GM23338 (cell line): ENCODE measurements around the gene TPST1. TPM values are rescaled to one million over a fixed set of nuclear protein-coding genes. Genes with fewer than 3 reads are reported as not detected.

ENCODE experiments used
- ATAC-seq: fragments of 200-7000 bp; cut with Tn5 transposase; 3 replicates; pipeline ENCODE4 v1.9.1; 2020
- DNase-seq: peaks from one replicate; pipeline ENCODE4 v3.0.0-alpha.2; 2015; ENCODE audit warnings: low spot score
- H2AFZ ChIP-seq: fragments of 200-600 bp; sonication (generic); 2 replicates; pipeline ENCODE4 v1.8.0; 2016; ENCODE audit warnings: antibody characterized with exemption, mild to moderate bottlenecking, moderate library complexity
- H3F3A ChIP-seq: fragments of 200-600 bp; sonication (generic); replicated peaks from 2 replicates; pipeline ENCODE4 v1.8.0; 2017; ENCODE audit warnings: antibody characterized with exemption, mixed run types, low read depth
- H3K27ac ChIP-seq: fragments of 200-600 bp; sonication (generic); 2 replicates; pipeline ENCODE4 v1.6.1; 2016; ENCODE audit warnings: low read depth
- H3K27me3 ChIP-seq: fragments of 200-600 bp; sonication (generic); 2 replicates; pipeline ENCODE4 v1.8.0; 2016; ENCODE audit warnings: mild to moderate bottlenecking, mixed run types, moderate library complexity; ENCODE audit not compliant: insufficient read depth
- H3K36me3 ChIP-seq: fragments of 200-600 bp; sonication (generic); 2 replicates; pipeline ENCODE4 v1.8.0; 2016; ENCODE audit warnings: mild to moderate bottlenecking; ENCODE audit not compliant: insufficient read depth
- H3K4me1 ChIP-seq: fragments of 200-600 bp; sonication (generic); 2 replicates; pipeline ENCODE4 v1.8.0; 2016; ENCODE audit warnings: mild to moderate bottlenecking, moderate library complexity; ENCODE audit not compliant: insufficient read depth
- H3K4me2 ChIP-seq: fragments of 200-600 bp; sonication (generic); 2 replicates; pipeline ENCODE4 v1.7.1; 2017; ENCODE audit warnings: mixed run types
- H3K4me3 ChIP-seq: fragments of 200-600 bp; sonication (generic); 2 replicates; pipeline ENCODE4 v1.6.1; 2016; ENCODE audit warnings: mixed run types
- H3K79me2 ChIP-seq: fragments of 200-600 bp; sonication (generic); replicated peaks from 2 replicates; pipeline ENCODE4 v1.8.0; 2017; ENCODE audit warnings: mild to moderate bottlenecking; ENCODE audit not compliant: insufficient read depth
- H3K9me2 ChIP-seq: fragments of 200-600 bp; sonication (generic); 2 replicates; pipeline ENCODE4 v1.8.0; 2017; ENCODE audit not compliant: insufficient read depth
- H4K20me1 ChIP-seq: fragments of 200-600 bp; sonication (generic); replicated peaks from 2 replicates; pipeline ENCODE4 v1.8.0; 2017; ENCODE audit warnings: mild to moderate bottlenecking; ENCODE audit not compliant: insufficient read depth
- H3K27ac Mint-ChIP-seq: 2 replicates; pipeline ENCODE4 v1.8.0; 2020; ENCODE audit warnings: inconsistent platforms, mild to moderate bottlenecking, moderate library complexity, mixed read lengths
- H3K27me3 Mint-ChIP-seq: 3 replicates; pipeline ENCODE4 v1.8.0; 2022; ENCODE audit warnings: low read depth, mild to moderate bottlenecking, moderate library complexity, mixed read lengths, inconsistent platforms; ENCODE audit not compliant: insufficient read depth, poor library complexity
- H3K36me3 Mint-ChIP-seq: 3 replicates; pipeline ENCODE4 v1.8.0; 2021; ENCODE audit warnings: low read depth, mild to moderate bottlenecking, inconsistent platforms, moderate library complexity, mixed read lengths
- H3K4me1 Mint-ChIP-seq: 3 replicates; pipeline ENCODE4 v1.8.0; 2020; ENCODE audit warnings: mild to moderate bottlenecking, inconsistent platforms, mixed read lengths
- H3K4me3 Mint-ChIP-seq: 3 replicates; pipeline ENCODE4 v1.8.0; 2021; ENCODE audit warnings: moderate library complexity, mild to moderate bottlenecking, inconsistent platforms, mixed read lengths
- H3K9me3 Mint-ChIP-seq: 3 replicates; pipeline ENCODE4 v1.8.0; 2020; ENCODE audit warnings: moderate library complexity, mild to moderate bottlenecking, inconsistent platforms, mixed read lengths
- CREB1 ChIP-seq: fragments of 250-450 bp; sonication (Bioruptor Pico); IDR thresholded peaks from 2 replicates; pipeline ENCODE4 v1.5.0; 2020; ENCODE audit warnings: low read depth, mild to moderate bottlenecking, moderate library complexity
- CTCF ChIP-seq, 2 experiments: fragments of 200-600 bp in 1 of 2; sonication (generic) in 1 of 2; conservative IDR thresholded peaks; 2 replicates each; pipeline versions ENCODE4 v1.5.1 to v1.6.1; 2016 to 2017; ENCODE audit warnings: antibody characterized with exemption in 2 of 2, low read depth in 2 of 2, mild to moderate bottlenecking in 2 of 2, moderate library complexity in 1 of 2
- ETS1 ChIP-seq: IDR thresholded peaks from 2 replicates; pipeline ENCODE4 v1.6.1; 2016; ENCODE audit warnings: antibody characterized with exemption
- EZH2 ChIP-seq: fragments of 200-600 bp; sonication (generic); IDR thresholded peaks from one replicate; pipeline ENCODE4 v1.8.0; 2017; ENCODE audit warnings: antibody characterized with exemption, mild to moderate bottlenecking, low read depth; ENCODE audit not compliant: unreplicated experiment
- EZH2phosphoT487 ChIP-seq: fragments of 200-600 bp; sonication (generic); IDR thresholded peaks from one replicate; pipeline ENCODE4 v1.8.1; 2018; ENCODE audit warnings: antibody characterized with exemption; ENCODE audit not compliant: unreplicated experiment
- JUNB ChIP-seq: IDR thresholded peaks from one replicate; pipeline ENCODE4 v1.6.1; 2016; ENCODE audit warnings: antibody characterized with exemption; ENCODE audit not compliant: unreplicated experiment
- NANOG ChIP-seq: IDR thresholded peaks from 2 replicates; pipeline ENCODE4 v1.6.1; 2016; ENCODE audit warnings: antibody characterized with exemption, borderline replicate concordance
- POLR2AphosphoS5 ChIP-seq: IDR thresholded peaks from 2 replicates; pipeline ENCODE4 v1.6.1; 2016; ENCODE audit warnings: antibody characterized with exemption, low read depth
- REST ChIP-seq: IDR thresholded peaks from one replicate; pipeline ENCODE4 v1.6.1; 2018; ENCODE audit warnings: antibody characterized with exemption; ENCODE audit not compliant: unreplicated experiment
- STAT1 ChIP-seq: IDR thresholded peaks from one replicate; pipeline ENCODE4 v1.6.1; 2016; ENCODE audit warnings: antibody characterized with exemption; ENCODE audit not compliant: unreplicated experiment
- ZNF114 ChIP-seq: fragments of 250-450 bp; sonication (Bioruptor Pico); IDR thresholded peaks from 2 replicates; pipeline ENCODE4 v1.5.0; 2020; ENCODE audit warnings: mild to moderate bottlenecking, moderate library complexity
- ZNF331 ChIP-seq: fragments of 250-450 bp; sonication (Bioruptor Pico); IDR thresholded peaks from 2 replicates; pipeline ENCODE4 v1.5.0; 2020; ENCODE audit warnings: low read depth, mild to moderate bottlenecking, moderate library complexity
- ZNF462 ChIP-seq: fragments of 250-450 bp; sonication (Bioruptor Pico); IDR thresholded peaks from 2 replicates; pipeline ENCODE4 v1.5.0; 2020; ENCODE audit warnings: mild to moderate bottlenecking, moderate library complexity
- polyA plus RNA-seq: library from polyadenylated mRNA; unstranded; fragments of >200 nt; fragmentation: Nextera tagmentation; extraction: Ambion mirVana; gene quantifications from 2 replicates; pipeline ENCODE4 v1.2.1, GENCODE V29; 2016
- total RNA-seq: library from RNA; depleted of rRNA; stranded (reverse); fragments of >200 nt; shearing (Covaris generic); gene quantifications from 2 replicates; pipeline ENCODE4 v1.2.3, GENCODE V29; 2014

Gene TPST1
- total and polyA plus RNA-seq, 2 experiments from 2014 or later: 10.7 to 19.2 TPM

GRCh38 chr7:66185680-66186187, 19.4 kb upstream of the TPST1 start (continued):
- no peak for TF ChIP-seq STAT1
- no peak for TF ChIP-seq POLR2AphosphoS5
- TF ChIP-seq ZNF331: no peak
- TF ChIP-seq EZH2: no peak
- no peak for TF ChIP-seq JUNB
- TF ChIP-seq ZNF114: no peak
- no peak for TF ChIP-seq EZH2phosphoT487
- no peak for TF ChIP-seq NANOG
- TF ChIP-seq CREB1: no peak
- TF ChIP-seq ETS1: no peak
- TF ChIP-seq REST: no peak
- no peak for TF ChIP-seq CTCF (conservative IDR thresholded peaks at IDR 0.05; ENCODE audit: low read depth in 2 of 2)

- Histone ChIP-seq H3K4me3 (no peak overlapping the region), H3F3A (no peaks in the 10 kb centered on the region), H3K4me1 (no peaks in the 10 kb centered on the region), H3K27ac (no peak overlapping the region), H2AFZ (no peak overlapping the region), H3K79me2 (no peaks in the 10 kb centered on the region), H3K27me3 (no peaks in the 10 kb centered on the region), H4K20me1 (no peaks in the 10 kb centered on the region), H3K4me2 (no peak overlapping the region), H3K9me2 (no peaks in the 10 kb centered on the region), H3K36me3 (no peaks in the 10 kb centered on the region)
- H3K9me3 Mint-ChIP-seq: peaks cover 10% of the 10 kb centered on the region; the same call in 2 of the 3 replicates
- ATAC-seq: no peak
- DNase-seq: no peak
- H3K4me1 Mint-ChIP-seq: no peaks in the 10 kb centered on the region
- peaks cover 5% of the 10 kb centered on the region for H3K27me3 Mint-ChIP-seq
- H3K4me3 Mint-ChIP-seq: no peak overlapping the region
- no peak overlapping the region for H3K27ac Mint-ChIP-seq
- no peaks in the 10 kb centered on the region; the same call in 2 of the 3 replicates for H3K36me3 Mint-ChIP-seq
- no peak for TF ChIP-seq NANOG
- TF ChIP-seq ZNF462 (CRISPR knock-in tag): no peak
- no peak for TF ChIP-seq JUNB
- TF ChIP-seq ZNF114: no peak
- no peak for TF ChIP-seq STAT1
Measured at GRCh38 chr7:66186991-66187390, 18.1 kb upstream of the TPST1 start.
